HG03103 (cell line): ENCODE results near the gene PLEKHN1.

Experiments
- ATAC-seq: cut with Tn5 transposase; IDR thresholded peaks from one replicate; pipeline ENCODE4 v1.9.1; 2021; ENCODE audit warnings: low read depth; ENCODE audit not compliant: unreplicated experiment

Gene PLEKHN1

DNA sequence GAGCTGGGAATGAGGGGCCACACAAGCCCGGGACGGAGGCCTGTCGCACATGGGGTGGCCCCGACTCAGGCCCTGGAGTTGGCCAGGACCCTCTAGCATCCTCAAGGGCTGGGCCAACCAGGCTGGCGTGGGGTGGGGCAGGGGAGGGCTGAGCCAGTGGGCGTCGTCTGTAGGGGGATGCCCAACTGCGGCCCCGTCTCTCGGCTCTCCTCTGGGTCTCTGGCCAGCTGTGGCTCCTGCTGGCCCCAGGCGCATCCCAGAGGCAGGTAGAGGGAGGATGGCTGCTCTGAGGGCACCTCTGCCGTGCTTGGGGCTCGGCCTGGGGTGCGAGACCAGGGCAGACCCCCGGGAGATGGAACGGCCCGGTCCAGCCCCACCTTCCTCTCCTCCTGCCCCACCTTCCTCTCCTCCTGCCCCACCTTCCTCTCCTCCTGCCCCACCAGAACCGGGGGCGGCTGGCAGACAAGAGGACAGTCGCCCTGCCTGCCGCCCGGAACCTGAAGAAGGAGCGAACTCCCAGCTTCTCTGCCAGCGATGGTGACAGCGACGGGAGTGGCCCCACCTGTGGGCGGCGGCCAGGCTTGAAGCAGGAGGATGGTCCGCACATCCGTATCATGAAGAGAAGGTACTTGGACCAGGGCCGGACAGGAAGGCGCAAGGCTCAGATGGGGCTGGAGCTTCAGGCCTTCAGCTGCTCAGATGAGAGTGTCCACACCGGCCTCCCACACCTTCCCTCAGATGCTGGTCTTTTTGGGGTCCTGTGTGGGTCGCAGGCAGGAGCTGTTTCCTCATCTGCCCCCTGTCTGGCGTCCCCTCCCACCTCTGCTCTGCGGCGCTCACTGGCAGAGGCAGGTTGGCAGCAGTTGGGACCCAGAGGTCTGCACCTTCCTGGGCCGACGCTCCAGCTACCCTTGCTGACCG lies 36.3 kb upstream of the PLEKHN1 start:
- ATAC-seq: no peak

DNA sequence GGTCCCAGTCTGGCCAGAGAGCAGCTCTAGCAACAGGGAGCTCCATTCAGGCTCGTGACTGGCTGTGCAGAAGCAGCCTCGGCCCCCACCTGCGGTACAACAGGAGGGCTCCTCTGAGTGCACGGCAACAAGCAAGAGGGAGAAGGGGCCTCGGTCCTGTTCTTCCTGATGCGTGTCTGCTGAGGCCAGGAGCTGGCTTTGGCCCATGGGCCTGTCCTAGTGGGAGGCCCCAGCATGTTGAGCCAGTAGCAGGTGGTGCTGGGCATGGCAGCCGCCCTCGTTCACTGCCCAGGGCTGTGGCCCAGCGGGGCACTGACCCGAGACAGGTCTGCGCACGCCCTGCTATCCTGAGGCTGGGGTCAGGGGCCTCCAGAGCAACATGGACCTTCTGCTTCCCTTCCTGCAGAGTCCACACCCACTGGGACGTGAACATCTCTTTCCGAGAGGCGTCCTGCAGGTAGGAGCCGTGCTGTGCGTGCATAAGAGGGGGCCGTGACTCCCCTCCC lies 35.6 kb upstream of the PLEKHN1 start:
- ATAC-seq: no peak

DNA sequence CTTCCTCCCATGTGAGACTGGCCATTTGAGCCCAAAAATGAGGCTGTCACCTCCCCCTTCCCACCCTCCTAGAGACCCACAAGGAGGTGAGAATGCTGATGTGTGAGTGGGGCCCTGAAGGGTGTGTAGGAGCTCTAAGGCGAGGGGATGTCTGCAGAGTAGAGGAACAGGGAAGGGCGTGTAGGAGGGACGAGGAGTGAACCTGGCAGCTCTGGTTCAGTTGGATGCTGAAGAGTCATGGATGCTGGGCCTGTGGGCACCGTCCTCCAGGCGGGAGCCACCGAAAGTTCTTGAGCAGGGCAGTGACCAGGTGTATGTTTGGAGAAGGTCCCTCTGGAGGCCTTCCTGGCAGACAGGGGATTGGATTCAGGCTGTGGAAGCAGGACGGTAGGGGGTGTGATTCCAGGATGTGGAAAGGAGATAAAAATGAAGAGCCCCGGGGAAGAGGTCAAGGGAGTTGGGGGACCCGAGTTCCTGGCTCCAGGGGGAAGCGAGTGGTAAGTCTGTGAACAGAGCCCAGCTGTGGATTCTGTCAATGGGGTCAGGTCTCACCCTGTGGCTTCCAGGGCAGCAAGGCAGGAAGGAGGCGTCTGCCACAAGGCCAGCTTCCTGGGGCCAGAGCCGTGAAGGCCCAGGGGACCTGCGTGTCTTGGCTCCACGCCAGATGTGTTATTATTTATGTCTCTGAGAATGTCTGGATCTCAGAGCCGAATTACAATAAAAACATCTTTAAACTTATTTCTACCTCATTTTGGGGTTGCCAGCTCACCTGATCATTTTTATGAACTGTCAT lies 34.7 kb upstream of the PLEKHN1 start:
- ATAC-seq: no peak

DNA sequence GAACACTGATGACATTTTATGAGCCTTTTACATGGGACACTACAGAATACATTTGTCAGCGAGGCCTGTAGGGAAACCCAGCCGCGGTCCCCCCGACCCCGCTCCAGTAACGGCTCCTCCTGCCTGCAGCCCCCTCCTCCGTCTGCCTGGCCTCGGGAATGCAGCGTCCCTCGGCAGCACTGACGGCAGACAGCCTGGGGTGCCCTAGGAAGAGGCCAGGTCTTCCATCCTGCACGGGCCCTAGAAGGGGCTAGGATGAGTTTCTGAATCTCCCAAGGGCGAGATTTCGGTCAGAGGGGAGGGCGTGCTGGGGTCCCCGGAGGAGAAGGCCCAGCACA lies 34.1 kb upstream of the PLEKHN1 start:
- ATAC-seq: no peak

DNA sequence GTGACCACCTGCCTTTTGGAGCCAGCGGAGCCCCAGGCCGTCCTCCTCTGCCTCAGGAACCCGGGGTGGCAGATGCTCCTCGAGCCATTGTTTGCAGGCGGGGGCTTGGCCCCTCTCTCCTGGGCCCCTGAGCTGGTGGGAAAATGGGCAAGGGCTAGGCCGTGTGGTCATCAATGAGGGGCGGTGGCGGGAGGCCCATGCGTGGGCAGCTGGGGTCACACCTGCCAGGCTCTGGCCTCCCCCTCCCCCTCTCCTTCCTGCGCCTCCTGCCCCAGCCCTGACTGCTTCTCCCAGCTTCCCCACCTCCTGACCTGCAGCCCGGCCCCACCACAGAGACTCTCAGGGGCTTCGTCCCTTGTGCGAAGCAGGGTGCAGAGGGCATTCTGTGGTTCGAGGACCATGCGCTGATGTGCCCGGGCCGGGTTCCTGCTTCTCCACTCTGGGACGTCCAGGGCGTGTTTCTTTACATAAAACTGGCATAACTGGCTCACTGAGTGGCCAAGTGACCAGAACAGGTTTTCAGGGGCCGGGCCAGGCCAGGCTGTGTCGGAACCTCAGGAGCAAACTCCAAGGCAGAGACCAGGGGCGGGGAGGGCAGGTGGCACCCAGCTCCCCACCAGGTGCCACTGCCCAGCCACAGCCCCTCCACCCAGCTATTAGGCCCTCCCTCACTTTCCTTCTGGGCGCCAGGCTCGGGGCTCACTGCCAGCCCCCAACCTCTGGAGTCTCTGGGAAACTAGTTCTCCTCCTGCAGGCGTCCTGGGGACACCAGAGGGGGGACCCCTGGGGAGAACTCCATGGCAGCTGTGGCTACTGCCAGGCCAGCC lies 33.3 kb upstream of the PLEKHN1 start:
- no peak for ATAC-seq

DNA sequence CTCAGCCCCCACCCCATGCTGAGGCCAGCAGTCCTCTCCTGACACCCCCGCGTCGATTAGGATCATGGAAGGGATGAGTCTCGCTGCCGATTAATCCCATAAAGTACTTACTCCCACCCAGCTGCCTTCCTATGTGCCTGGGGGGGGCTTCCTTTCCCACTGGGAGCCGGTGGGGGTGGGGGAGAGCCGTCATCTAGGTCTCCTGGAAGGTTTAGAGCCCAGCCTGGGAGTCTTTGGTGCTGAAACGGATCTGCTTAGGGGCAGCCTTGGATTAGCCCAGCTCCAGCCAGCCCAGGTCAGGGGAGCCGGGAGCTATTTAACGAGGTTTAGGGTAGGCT lies 32.7 kb upstream of the PLEKHN1 start:
- ATAC-seq: no peak

DNA sequence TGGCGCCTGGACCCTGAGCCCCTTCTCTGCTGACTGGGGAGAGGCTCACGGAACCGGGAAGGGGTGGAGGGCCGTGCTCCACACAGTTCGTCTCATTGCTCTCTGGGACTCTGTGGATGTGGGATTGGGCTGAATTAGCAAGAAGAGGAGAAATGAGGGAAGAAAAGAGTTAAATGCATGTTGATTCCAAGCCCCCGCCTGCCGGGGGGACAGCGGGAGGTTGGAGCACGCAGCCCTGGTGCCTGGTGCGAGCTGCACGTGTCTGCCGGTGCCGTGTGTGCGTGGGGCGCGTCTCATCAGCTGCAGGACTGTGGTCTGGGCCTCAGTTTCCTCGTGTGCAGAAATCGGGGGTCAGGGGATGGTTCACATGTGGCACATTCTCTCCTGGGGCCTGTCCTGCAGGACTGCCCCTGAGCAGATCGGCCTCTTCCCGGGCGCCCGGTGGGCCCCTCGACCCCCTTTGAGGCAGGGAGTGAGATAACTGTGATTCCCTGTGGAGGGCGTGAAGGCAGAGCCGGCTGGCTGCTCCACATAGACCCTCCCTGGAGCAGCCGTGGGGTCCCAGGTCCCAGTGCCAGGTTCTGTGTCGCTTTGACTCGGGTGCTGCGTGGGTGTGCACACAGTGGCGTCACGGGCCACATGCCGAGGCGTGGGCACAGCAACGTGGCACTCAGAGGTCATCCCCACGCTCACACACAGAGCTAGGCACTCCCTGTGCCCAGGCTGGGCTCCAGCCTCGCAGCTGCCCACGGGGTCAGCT lies 31.1 kb upstream of the PLEKHN1 start:
- no peak for ATAC-seq

DNA sequence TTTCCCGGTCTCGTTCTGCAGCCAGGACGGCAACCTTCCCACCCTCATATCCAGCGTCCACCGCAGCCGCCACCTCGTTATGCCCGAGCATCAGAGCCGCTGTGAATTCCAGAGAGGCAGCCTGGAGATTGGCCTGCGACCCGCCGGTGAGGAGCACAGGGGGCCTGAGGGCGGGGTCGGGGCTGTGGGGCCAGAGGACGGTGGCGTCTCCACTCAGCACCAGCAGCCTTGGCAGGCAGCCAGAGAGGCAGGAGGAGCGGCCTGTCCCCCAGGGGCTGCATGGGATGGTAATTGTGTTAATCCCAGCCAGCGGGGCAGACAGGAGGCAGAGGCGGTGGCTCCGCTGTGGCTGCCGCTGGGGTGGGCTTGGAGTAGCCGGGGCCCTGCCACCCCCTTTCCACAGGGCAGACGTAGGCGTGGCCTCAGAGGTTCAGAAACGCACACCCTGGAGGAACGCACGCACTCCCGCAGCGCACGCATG lies 30.5 kb upstream of the PLEKHN1 start:
- no peak for ATAC-seq

DNA sequence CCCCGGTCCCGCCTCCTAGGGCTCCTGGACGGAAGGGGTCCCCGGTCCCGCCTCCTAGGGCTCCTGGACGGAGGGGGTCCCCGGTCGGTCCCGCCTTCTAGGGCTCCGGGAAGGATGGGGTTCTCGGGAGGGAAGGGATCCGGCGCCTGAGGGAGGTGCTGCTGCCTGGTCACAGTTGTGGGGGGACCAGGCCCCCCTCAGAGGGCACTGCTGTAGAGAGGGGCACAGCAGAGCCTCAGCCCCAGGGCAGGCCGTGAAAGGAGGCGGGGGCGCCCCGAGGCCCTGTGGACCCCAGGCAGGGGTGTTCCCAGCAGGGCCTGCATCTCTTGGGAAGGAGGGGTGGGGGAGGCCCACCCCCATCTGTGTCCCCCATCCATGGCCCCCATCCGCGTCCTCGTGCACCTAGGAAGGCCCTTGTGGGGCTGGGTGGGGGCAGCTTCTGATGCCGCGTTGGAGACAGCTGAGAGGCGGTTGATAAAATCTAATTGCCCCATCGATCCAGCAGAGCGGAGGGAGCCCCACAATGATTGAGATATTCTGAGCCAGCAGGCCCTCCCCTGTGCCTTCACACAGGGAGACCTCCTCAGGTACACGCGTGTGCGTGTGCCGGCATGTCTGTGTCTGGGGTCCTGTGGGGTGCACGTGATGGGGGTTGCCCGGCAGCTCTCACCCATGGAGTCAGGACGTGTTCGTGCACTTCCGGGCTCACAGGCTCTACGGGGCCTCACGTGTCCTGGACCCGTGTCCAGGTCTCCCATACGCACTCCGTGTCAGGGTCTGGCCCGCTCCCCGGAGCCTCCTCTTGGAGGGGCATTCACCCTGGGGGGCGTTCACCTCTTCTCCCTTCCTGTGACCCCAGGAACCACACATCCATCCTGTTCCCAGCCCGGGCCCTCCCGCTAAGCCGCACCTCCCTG lies 29.7 kb upstream of the PLEKHN1 start:
- no peak for ATAC-seq

DNA sequence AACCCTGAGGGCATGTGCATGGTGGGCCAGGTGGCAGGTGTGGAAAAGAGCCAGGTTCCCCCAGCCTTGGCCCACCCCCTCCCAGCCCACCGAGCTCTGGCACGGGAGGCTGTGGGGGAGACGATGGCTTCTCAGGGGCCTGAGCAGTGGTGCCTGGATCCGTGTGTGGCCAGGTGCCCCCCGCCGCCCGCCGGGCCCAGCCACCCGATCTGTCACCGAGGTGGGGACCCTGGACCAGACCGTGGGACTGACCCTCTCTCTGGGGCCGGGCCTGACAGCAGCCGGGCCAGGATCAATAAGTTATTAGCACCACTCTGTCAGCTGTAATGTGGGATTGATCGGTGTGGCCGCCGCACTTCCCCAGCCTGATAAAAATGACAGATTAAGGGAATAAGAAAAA lies 28.8 kb upstream of the PLEKHN1 start:
- ATAC-seq: no peak

DNA sequence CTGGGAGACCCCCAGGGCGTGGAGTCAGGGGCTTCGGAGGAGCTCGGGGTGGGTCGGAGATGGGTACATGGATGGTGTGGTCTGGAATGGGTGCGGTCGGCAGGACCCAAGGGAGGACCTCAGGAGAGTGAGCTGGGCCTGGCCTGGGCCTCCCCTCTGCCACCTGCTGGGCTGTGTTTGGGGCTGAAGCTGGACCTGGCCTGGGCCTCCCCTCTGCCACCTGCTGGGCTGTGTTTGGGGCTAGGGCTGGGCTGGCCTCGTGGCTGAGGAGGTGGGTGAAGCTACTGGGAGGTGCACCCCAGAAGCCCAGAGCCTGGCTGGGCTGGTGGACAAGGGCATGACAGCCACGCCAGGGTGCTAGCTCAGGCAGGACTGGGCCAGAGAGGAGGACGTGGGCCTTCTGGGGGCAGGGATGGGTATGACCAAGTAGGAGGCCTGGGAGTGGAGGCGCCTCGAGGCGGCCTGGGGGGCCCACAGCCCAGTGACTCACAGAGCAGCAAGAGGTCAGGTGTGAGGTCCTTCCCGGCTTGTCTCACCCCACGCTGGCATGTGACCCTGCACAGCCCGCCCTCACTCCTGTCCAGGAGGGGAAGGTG lies 28.1 kb upstream of the PLEKHN1 start:
- ATAC-seq: no peak

DNA sequence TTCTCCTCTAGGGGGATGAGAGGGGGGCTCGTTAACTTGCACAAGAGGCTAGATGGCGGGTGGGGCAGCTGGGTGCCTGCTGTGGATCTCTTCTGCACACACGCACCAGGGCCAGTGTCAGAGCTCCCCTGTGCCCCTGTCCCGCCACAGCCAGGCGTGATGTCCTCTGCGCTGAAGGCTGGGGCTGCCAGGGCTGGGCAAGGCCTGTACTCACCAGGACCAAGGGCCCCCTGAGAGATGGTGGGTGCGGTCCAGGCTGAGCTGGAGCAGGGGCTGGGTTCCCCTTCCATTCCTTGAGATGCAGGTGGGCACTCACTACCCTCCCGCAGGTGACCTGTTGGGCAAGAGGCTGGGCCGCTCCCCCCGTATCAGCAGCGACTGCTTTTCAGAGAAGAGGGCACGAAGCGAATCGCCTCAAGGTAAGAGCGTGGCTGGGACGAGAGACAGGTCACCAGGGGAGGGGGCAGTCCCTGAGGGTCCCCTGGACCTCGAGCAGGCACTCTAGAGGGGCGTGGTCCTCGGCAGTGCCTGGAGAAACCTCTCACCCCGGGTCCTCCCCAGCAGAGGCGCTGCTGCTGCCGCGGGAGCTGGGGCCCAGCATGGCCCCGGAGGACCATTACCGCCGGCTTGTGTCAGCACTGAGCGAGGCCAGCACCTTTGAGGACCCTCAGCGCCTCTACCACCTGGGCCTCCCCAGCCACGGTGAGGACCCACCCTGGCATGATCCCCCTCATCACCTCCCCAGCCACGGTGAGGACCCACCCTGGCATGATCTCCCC lies 27.4 kb upstream of the PLEKHN1 start:
- no peak for ATAC-seq

DNA sequence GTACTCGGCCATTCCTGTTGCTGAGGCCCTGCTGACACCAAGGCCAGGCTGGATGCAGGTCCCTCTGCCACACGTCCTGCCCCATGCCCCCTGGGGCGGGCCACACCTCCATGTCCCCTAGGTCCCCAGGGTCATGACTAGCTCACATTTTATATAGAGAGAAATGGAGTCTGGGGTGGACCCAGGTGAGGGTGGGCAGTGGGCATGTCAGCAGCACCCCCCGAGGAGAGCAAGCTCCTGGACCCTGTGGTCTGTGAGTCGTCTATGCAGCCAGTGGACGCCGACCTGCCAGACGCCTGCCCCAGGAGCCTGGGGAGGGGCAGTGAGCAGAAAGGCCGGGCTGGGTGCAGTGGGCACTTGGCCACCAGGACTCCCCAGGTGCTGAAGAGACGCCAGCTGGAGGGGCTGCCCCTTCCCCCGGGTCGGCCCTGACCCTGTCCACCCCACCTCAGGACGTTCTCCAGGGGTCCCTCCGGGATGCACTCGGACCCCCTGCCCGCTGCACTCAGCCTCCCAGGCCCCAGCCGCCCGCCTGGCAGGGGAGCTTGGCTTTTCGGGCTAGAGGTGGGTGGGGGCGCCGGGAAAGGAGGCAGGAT lies 26.7 kb upstream of the PLEKHN1 start:
- ATAC-seq: no peak

DNA sequence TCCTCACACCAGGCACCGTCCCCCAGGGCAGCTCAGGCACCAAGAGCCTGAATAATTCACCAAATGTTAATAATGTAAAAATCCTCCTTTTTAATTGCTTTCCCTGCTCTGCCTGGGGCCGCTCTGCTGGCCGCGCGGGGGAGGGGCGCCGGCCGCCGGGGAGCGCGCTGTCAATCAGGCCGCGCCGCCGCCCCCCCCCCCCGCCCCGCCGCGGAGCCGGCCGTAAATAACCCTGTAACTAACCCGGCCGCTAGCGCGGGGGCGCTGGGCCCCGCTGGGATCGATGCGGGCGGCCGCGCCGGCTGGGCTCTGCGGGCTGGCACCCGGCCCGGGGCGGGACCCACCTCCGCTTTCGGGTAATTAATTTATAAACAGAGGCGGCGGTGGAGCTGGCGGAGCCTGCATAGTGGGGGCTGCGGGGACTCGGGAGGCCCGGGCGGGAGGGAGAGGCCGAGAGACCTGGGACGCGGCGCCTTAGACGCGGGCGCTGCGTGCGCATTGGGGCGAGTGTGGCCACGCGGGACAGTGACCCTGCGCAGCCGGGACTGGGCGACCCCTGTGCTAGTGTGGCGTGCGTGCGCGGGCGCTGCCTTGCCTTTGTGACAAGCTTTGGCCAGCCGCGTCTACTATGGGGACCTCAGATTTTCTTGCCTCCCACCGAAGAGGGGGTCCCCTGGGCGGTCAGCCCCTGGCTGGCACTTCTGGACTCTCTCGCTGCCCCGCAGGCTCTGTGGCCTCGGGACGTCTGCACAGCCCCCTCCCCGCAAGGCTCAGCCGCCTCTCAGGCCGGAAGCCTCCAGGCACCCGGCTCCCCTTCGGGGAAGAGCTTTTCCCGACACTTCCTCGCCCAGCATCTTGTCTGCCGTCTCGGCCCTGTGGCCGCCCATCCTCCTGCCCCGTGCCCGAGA lies 25.9 kb upstream of the PLEKHN1 start:
- ATAC-seq: no peak

DNA sequence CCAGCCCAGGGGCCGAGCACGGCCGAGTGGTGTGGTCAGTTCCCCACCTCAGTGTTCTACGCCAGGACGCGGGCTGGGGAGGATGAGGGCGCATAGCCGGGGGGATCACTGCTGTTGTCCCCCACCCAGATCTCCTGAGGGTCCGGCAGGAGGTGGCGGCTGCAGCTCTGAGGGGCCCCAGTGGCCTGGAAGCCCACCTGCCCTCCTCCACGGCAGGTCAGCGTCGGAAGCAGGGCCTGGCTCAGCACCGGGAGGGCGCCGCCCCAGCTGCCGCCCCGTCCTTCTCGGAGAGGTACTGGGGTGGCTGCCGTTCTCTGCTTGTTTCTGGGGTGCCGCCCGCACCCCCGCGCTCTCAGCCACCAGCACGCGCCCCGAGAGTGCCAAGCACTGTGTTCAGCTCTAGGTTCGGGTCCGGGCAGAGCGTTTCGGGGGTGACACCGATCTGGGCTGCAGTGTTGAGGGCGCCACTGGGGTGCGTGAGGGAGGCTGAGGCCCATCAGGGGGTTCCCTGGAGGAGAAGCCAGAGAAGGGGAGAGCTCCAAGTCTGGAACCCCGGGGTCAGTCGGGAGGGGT lies 25.2 kb upstream of the PLEKHN1 start:
- no peak for ATAC-seq
